HG03460 (cell line): ENCODE results near the gene TMTC3.

Experiments
- ATAC-seq: cut with Tn5 transposase; IDR thresholded peaks from one replicate; pipeline ENCODE4 v1.9.1; 2021; ENCODE audit not compliant: unreplicated experiment

TMTC3 gene

DNA sequence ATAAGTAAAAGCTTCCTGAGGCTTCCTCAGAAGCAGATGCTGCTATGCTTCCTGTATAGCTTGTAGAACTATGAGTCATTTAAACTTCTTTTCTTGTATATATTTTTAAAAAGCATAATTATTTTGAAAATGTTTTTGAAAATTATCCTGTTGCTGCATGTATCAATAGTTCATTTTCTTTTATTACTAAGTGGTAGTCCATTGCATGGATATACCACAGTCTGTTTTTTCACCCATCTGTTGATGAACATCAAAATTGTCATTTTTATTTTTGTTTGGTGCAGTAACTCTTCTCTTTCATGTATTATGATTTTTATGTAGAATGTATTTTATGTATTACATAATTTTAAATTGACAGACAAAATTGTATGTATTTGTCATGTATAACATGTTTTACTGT is 81.4 kb downstream of the TMTC3 start:
- ATAC-seq: no peak

DNA sequence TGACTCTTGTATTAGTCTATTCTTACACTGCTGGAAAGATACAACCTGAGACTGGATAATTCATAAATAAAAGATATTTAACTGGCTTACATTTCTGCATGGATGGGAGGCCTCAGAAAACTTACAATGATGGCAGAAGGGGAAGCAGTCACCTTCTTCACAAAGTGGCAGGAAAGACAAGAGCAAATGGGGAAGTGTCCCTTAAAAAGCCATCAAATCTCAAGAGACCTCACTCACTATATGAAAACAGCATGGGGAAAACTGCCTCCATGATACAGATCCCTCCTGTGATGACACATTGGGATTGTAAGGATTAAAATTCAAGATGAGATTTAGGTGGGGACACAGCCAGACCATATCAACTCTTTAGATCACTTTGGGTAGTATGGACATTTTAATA is 83.7 kb downstream of the TMTC3 start:
- no peak for ATAC-seq

DNA sequence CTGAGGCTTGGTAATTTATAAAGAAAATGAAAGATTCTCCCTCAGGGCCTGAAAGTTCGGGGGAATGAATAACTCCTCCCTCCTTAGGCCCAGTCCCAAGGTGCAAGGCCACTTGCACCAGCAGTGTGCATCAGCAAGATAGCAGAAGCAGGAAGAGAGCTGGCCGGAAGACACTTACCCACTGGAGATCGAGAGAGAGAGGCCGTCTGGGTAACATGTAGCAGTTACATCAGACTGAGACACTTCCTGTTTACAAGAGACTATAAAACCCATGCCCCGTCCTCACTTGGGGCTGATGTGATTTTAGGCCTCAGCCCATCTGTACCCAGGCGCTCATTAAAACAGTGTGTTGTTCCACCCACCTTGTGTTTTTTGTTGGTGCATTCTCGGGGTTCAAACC is 85.2 kb downstream of the TMTC3 start:
- no peak for ATAC-seq

DNA sequence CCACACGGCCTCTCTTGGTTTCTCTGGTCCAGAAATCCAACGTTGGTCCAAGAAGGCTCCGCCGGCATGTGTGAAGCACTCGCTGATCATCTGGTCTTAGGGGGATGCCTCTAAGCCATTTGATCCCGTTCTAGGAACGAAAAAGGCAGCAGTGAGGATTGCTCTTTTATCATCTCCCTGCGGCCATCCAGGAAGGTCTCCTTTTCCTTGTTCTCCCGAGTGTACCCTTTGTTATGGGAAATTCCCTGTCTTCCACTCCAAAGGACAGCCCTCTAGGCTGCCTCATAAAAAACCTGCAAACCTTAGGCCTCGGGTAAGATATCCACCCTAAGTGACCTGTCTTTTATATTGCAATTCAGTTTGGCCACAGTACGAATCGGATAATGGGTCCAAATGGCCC is 85.8 kb downstream of the TMTC3 start:
- no peak for ATAC-seq

DNA sequence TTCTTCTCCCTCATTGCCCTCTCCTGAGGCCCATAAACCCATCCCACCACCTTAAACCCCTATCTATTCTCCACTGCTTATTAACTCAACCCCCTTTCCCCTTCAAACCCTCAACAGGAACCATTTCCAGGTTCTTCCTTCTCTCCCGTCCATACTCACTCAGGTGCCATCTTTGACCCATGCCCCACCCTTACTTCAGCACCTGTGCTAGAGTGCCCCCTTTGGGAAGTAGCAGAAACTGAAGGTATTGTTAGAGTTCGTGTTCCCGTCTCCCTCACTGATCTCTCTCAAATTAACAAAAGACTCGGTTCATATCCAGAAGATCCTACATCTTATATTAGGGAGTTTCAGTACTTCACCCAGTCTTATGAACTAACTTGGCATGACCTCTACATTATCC is 86.6 kb downstream of the TMTC3 start:
- ATAC-seq: no peak

DNA sequence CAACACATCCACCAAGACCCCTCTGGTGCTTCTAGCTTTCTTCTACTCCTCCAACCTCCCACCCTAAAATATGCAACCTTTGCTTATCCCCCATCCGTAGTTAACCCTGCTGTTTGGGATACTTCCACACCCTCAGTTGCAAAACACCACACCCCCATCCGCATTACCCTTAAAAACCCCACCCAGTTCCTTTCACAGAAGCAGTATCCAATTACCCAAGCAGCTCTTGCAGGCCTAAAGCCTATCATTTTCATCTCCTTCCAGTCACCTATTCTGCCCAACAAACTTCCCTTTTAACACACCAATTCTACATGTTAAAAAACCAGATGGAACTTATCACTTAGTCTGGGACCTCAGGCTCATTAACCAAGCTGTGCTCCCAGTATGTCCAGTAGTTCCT is 88.2 kb downstream of the TMTC3 start:
- no peak for ATAC-seq

DNA sequence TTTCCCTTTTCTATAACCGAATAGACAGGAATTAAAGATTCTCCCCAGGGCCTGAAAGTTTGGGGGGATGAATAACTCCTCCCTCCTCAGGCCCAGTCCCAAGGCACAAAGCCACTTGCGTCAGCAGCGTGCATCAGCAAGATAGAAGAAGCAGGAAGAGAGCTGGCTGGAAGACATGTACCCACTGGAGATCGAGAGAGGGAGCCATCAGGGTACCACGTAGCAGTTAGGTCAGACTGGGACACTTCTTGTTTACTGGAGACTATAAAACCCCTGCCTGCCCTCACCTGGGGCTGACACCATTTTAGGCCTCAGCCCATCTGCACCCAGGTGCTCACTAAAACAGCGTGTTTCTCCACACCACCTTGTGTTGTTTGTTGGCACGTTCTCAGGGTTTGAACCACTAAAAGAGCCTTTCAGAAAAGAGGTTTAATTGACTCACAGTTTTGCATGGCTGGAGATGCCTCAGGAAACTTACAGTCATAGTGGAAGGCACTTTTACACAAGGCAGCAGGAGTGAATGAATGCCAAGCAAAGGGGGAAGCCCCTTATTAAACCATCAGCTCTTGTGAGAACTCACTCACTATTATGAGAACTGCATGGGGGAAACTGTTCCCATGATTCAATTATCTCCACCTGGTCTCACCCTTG is 93.2 kb downstream of the TMTC3 start:
- no peak for ATAC-seq

DNA sequence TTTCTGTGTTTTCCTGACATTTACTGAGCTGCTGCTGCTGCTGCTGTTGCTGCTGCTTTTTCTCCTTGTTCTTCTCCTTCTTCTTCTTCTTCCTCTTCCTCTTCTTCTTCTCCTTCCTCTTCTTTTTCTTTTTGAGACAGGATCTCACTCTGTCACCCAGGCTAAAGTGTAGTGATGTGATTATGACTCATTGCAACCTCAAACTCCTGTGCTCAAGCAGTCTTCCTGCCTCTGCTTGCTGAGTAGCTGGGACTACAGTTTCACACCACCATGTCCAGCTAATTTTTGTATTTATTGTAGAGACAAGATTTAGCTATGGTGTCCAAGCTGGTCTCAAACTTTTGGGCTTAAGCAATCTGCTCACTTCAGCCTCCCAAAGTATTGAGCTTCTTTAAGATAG is 95.8 kb downstream of the TMTC3 start:
- ATAC-seq: no peak

DNA sequence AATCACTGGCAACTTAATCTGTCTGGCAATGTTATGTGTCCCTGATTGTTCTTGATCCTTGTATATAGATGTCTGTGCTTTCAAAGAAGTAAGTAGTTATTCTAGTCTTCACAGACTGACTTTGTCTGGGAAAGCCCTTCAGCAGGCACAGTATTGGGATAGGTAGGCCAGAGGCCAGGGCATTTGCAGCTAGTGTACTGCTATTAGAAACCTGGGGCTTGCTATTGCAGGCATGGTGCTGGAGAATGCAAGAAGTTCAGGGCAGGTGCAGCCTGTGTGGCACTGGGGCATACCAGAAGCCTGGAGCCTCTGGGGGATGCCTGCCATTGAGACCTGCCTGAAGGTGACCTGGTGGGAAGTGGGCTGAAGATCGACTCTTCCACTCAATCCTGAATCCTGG is 96.3 kb downstream of the TMTC3 start:
- no peak for ATAC-seq

DNA sequence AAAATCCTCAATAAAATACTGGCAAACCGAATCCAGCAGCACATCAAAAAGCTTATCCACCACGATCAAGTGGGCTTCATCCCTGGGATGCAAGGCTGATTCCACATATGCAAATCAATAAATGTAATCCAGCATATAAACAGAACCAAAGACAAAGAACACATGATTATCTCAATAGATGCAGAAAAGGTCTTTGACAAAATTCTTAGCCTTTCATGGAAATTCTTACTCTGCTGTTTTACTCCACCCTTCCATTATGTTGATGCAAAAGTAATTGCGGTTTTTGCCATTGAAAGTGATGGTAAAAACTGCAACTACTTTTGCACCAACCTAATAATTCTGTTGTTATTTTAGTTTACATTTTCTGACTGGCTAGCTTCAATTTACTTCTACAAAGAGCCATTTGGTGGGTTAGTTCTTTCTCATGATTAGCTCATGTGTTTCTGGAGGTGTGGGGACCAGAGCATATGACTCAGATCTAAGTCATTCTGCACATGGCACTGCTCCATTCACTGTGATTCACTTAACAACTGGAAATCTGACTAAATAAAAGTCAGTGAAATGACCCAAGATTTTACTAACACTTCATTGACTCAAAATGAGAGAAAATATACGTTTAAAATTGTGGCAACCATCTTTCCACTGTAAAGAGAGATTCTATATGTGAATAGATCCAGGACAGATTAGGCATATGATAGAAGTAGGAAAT is 99.9 kb downstream of the TMTC3 start:
- ATAC-seq: no peak

DNA sequence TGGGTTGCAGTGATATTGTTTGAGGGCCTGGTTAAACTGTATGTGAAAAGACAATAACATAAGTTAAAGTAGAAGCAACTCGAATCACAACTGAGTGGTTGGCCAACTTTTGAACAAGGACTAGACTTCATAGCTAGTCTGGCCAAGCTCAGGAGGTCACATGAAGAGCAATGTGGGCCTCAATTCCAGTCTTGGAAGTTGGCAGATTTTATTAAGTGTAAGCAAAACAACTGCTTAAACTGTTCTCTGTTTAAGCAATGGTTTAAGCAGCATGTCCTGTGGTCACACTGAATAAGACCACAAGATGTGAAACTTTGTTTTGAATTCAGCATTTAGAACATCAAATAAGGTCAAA is 100.4 kb downstream of the TMTC3 start:
- ATAC-seq: no peak

DNA sequence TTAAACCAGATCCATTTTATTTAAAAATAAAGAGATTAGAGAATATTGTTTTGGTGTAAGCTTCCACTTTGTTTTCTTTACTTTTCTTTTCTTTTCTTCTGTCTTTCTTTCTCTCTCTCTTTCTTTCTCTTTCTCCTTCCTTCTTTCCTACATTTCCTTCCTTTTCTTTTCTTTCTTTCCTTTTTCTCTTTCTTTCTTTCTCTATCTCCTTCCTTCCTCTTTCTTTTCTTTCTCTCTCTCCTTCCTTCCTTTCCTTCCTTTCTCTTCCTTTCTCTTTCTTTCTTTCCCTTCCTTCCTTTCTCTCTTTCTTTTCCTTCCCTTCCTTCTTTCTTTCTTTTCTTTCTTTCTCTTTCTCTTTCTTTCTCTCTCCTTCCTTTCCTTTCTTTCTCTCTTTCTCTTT is 100.8 kb downstream of the TMTC3 start:
- no peak for ATAC-seq

DNA sequence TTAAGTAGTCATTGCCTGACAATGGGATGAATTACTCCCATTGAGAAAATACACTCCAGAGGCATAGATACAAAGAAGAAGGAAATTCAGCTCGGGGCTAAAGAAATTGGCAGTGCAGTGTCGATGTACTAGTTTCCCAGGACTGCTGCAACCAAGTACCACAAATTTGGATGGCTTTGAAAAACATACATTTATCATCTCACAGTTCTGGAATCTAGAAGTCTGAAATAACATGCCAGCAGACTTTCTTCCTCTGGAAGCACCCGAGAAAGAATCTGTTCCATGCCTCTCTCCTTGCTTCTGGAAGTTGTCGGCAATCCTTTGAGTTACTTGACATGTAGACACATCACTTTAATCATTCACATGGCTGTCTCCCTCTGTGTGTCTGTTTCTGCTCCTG is 101.9 kb downstream of the TMTC3 start:
- ATAC-seq: no peak

DNA sequence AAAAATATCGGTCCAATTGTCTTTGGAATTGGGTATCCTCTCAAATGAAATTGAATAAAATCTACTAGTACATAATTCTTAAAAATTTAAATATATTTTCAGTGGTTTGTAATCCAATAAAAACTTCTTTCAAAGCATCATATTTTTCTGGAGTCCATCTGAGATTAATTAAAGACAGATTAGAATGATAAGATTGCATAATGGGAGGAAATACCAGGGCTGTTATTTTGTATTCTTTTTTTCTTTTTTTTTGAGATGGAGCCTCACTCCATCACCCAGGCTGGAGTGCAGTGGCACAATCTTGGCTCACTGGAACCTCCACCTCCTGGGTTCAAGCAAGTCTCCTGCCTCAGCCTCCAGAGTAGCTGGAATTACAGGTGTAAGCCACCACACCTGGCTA is 103.8 kb downstream of the TMTC3 start:
- ATAC-seq: no peak

DNA sequence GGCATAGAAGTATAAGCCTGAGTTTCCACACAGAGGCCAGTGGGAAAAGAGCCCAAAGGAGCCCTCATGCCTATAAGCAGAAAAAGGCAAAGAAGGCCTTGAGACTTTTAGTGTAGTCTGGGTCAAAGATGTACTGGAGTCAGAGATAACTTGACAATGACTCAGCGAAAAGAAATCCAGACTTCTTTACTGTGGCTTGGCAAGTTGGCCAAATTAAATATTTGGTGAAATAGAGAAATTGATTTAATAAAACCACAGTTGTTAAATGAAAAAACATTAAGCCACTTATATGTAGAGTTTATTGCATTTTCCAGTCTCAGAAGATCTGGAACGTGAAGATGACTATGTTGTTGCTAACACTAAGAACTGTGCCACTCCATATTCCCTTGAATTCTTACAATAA is 105.1 kb downstream of the TMTC3 start:
- no peak for ATAC-seq

DNA sequence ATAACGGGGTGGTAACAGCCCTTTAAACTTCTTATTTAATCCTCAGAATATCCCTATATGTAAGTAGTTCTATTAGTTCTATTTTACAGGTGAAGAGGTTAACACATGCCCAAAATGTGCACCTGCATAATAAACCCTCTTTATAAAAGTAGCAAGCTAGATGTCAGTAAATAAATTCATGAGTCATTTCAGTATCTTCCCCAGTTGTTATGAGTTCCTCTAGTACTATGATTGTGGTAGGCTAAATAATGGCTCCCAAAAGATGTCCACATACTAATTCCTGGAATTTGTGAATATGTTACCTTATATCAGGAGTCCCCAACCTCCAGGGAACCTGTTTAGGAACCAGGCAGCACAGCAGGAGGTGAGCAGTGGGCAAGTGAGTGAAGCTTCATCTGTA is 106.5 kb downstream of the TMTC3 start:
- ATAC-seq: no peak
